H54 (cell line): Measurements from ENCODE around the gene KNTC1.

ENCODE experiments used
- DNase-seq: peaks from one replicate; pipeline ENCODE4 v3.0.0; 2011; ENCODE audit warnings: low spot score, mixed read lengths; ENCODE audit not compliant: insufficient read length
- FAIRE-seq: peaks from 3 replicates; lab custom pipeline; 2011; peaks lifted over from hg19 to GRCh38; lab: Jason Lieb, UNC
- POLR2A ChIP-seq: IDR thresholded peaks from 2 replicates; pipeline ENCODE4 v1.6.1; 2011; ENCODE audit warnings: low read depth, mild to moderate bottlenecking, low read length

KNTC1 gene

GRCh38 chr12:122665349-122665748 lies 138.3 kb downstream of the KNTC1 start:
- no peak for DNase-seq
- no peak for FAIRE-seq
- TF ChIP-seq POLR2A = no peak

- no peak for TF ChIP-seq POLR2A
- no peak for DNase-seq
- no peak for FAIRE-seq
Measured at GRCh38 chr12:122665759-122666158, 138.7 kb downstream of the KNTC1 start.

- no peak for DNase-seq
Measured at GRCh38 chr12:122668268-122668667, 141.2 kb downstream of the KNTC1 start.

GRCh38 chr12:122669397-122670070 lies 142.5 kb downstream of the KNTC1 start:
- FAIRE-seq (peak; percentile 23), DNase-seq (peak; percentile 28)
- TF ChIP-seq POLR2A = no peak

More at GRCh38 chr12:122668268-122668667, 141.2 kb downstream of the KNTC1 start:
- no peak for FAIRE-seq
- TF ChIP-seq POLR2A = no peak

- no peak for FAIRE-seq
- TF ChIP-seq POLR2A = no peak
- no peak for DNase-seq
Measured at GRCh38 chr12:122672515-122672914, 145.5 kb downstream of the KNTC1 start.
